Right lobe of liver (tissue), 6 donors: ENCODE measurements around the gene MGME1. TPM values are rescaled to one million over a fixed set of nuclear protein-coding genes. Genes with fewer than 3 reads are reported as not detected.

Source experiments
- ATAC-seq, 4 donors: fragments of 200-7000 bp; cut with Tn5 transposase; one replicate each; pipeline ENCODE4 v1.9.1; 2020; ENCODE audit warnings: mild to moderate bottlenecking in 4 of 4, moderate library complexity in 4 of 4
- DNase-seq, 3 donors: peaks; one replicate each; pipeline ENCODE4 v3.0.0-alpha.2; 2020
- H3K27ac ChIP-seq, 3 donors: fragments of 200-600 bp; one replicate each; pipeline ENCODE4 v1.8.0; 2022
- H3K27me3 ChIP-seq, 2 donors: fragments of 200-600 bp; one replicate each; pipeline ENCODE4 v1.8.0; 2022
- H3K36me3 ChIP-seq, 4 donors: fragments of 200-600 bp; sonication (generic) in 1 of 4; one replicate each; pipeline versions ENCODE4 v1.5.1 to v1.8.0; 2017 to 2022; ENCODE audit warnings: control low read depth in 1 of 4
- H3K4me1 ChIP-seq, 4 donors: fragments of 200-600 bp; sonication (generic) in 1 of 4; one replicate each; pipeline versions ENCODE4 v1.5.1 to v1.8.0; 2017 to 2022; ENCODE audit warnings: control low read depth in 1 of 4
- H3K4me3 ChIP-seq, 3 donors: fragments of 200-600 bp; one replicate each; pipeline ENCODE4 v1.8.0; 2022
- H3K9me3 ChIP-seq, 4 donors: fragments of 200-600 bp; sonication (generic) in 1 of 4; one replicate each; pipeline versions ENCODE4 v1.5.1 to v1.8.0; 2017 to 2022; ENCODE audit warnings: control low read depth in 1 of 4
- CTCF ChIP-seq, 4 donors: fragments of 200-600 bp in 3 of 4; fragments of 450-650 bp in 1 of 4; IDR thresholded peaks; one replicate each; pipeline versions ENCODE4 v1.5.1 to v1.8.0; 2016 to 2022; ENCODE audit warnings: antibody characterized with exemption in 4 of 4, mild to moderate bottlenecking in 2 of 4
- POLR2A ChIP-seq: fragments of 450-650 bp; IDR thresholded peaks from one replicate; pipeline ENCODE4 v1.6.1; 2017; ENCODE audit warnings: antibody characterized with exemption, mild to moderate bottlenecking
- WGBS: methylation state at CpG from one replicate; pipeline ENCODE4 v1.1.6; 2018; ENCODE audit warnings: low coverage, low lambda C conversion rate; ENCODE audit not compliant: insufficient coverage; ENCODE audit errors: missing lambda C conversion rate; 5-methylcytosine and 5-hydroxymethylcytosine counted together
- intact Hi-C, 2 donors: fragments of 100-400 bp; cut with DNase I; formaldehyde crosslinking; loops; one replicate each; pipeline versions ENCODE4 v1.11.2 to v1.14.1; 2022
- total RNA-seq, 6 experiments: library from RNA; depleted of rRNA in 2 of 6; stranded (reverse); fragments of >200 nt in 2 of 6; fragmentation: NEBNext Ultra II Directional in 3 of 6; extraction: Animal tissue kit (Norgen Biotek cat#: 25700) in 3 of 6; gene quantifications; one replicate each; pipeline versions ENCODE4 v1.1.0 to v1.2.4, GENCODE V29; 2016 to 2023
- donor health status: DM: no; HTN: yes; CAD: no.
- donor health status: DM: no; HTN: no; CAD: no.
- donor health status: DM: no; HTN: no; CAD: no.
- donor health status: DM: no; HTN: yes; CAD: no.
- donor health status: DM: no; HTN: yes; CAD: no.

Gene MGME1
- total RNA-seq, 6 experiments from 2014 or later = 6.0 to 8.4 (median 7.5) TPM

- no peaks in the 10 kb centered on the region for H3K9me3 ChIP-seq
- no peak overlapping the region for H3K27ac ChIP-seq
- H3K36me3 ChIP-seq = peaks cover 0 to 3% (median 0%) of the 10 kb centered on the region in 4 donors
- TF ChIP-seq CTCF (IDR thresholded peaks at IDR 0.05) = no peak
- TF ChIP-seq POLR2A = no peak
- intact Hi-C loops = no loop called here
- H3K4me1 ChIP-seq = peaks cover 0 to 9% (median 4%) of the 10 kb centered on the region in 4 donors
- H3K27me3 ChIP-seq = no peaks in the 10 kb centered on the region
- 81% methylated on average over 8 of the region's 10 CpGs for WGBS
- H3K4me3 ChIP-seq = no peak overlapping the region
- no peak for DNase-seq
- no peak for ATAC-seq
Measured at GRCh38 chr20:17990278-17990972, 21.6 kb downstream of the MGME1 start.

GRCh38 chr20:17992224-17992637, 23.4 kb downstream of the MGME1 start:
- 80% methylated on average over 6 of the region's 6 CpGs for WGBS
- Histone ChIP-seq H3K27ac (no peak overlapping the region), H3K27me3 (no peaks in the 10 kb centered on the region), H3K4me1 (peaks cover 0 to 3% (median 0%) of the 10 kb centered on the region in 4 donors), H3K4me3 (no peak overlapping the region), H3K9me3 (no peaks in the 10 kb centered on the region), H3K36me3 (peaks cover 0 to 3% (median 0%) of the 10 kb centered on the region in 4 donors)
- no peak for DNase-seq
- TF ChIP-seq POLR2A (no peak), CTCF (IDR thresholded peaks at IDR 0.05) (no peak)
- ATAC-seq = no peak
- intact Hi-C loops = no loop called here

GRCh38 chr20:17992847-17993513, 24.2 kb downstream of the MGME1 start:
- Histone ChIP-seq H3K4me1 (peaks cover 0 to 3% (median 0%) of the 10 kb centered on the region in 4 donors), H3K27me3 (no peaks in the 10 kb centered on the region), H3K9me3 (no peaks in the 10 kb centered on the region), H3K36me3 (peaks cover 0 to 3% (median 0%) of the 10 kb centered on the region in 4 donors), H3K4me3 (no peak overlapping the region), H3K27ac (no peak overlapping the region)
- ATAC-seq (peak in 2 of 4 donors; percentile 42 to 81), DNase-seq (no peak)
- WGBS = 48% methylated on average over 5 of the region's 5 CpGs
- TF ChIP-seq CTCF (IDR thresholded peaks at IDR 0.05) (no peak), POLR2A (no peak)
- intact Hi-C loops = no loop called here

GRCh38 chr20:17993546-17993945, 24.7 kb downstream of the MGME1 start:
- Histone ChIP-seq H3K4me1 (peaks cover 0 to 3% (median 0%) of the 10 kb centered on the region in 4 donors), H3K9me3 (no peaks in the 10 kb centered on the region), H3K36me3 (peaks cover 0 to 3% (median 0%) of the 10 kb centered on the region in 4 donors), H3K4me3 (no peak overlapping the region), H3K27me3 (no peaks in the 10 kb centered on the region), H3K27ac (no peak overlapping the region)
- WGBS = 86% methylated on average over 3 of the region's 3 CpGs
- intact Hi-C loops = no loop called here
- ATAC-seq = no peak
- DNase-seq = no peak
- TF ChIP-seq POLR2A (no peak), CTCF (IDR thresholded peaks at IDR 0.05) (no peak)
